GM12874 (cell line): ENCODE results near the gene MYO16.

Experiments used
- TF ChIP-seq, protein P1 (sequence below): IDR thresholded peaks from 2 replicates; pipeline ENCODE4 v1.5.1; 2011; ENCODE audit warnings: low read depth, mild to moderate bottlenecking, control low read depth, low read length, moderate library complexity; ENCODE audit not compliant: insufficient read depth

The MYO16 gene

DNA sequence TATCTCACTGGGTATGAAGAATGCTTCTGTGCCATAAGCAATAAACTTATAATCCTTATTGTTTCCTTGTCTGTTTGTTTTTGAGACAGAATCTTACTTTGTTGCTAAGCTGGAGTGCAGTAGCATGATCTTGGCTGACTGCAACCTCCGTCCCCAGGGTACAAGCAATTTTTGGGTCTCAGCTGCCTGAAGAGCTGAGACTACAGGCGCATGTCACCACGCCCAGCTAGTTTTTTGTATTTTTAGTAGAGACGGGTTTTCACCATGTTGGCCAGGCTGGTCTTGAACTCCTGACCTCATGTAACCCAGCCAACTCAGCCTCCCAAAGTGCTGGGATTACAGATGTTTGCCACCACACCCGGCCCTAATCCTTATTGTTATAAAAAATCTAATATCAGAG lies 112.5 kb downstream of the MYO16 start:
- TF ChIP-seq, protein P1, sequence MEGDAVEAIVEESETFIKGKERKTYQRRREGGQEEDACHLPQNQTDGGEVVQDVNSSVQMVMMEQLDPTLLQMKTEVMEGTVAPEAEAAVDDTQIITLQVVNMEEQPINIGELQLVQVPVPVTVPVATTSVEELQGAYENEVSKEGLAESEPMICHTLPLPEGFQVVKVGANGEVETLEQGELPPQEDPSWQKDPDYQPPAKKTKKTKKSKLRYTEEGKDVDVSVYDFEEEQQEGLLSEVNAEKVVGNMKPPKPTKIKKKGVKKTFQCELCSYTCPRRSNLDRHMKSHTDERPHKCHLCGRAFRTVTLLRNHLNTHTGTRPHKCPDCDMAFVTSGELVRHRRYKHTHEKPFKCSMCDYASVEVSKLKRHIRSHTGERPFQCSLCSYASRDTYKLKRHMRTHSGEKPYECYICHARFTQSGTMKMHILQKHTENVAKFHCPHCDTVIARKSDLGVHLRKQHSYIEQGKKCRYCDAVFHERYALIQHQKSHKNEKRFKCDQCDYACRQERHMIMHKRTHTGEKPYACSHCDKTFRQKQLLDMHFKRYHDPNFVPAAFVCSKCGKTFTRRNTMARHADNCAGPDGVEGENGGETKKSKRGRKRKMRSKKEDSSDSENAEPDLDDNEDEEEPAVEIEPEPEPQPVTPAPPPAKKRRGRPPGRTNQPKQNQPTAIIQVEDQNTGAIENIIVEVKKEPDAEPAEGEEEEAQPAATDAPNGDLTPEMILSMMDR = no peak

DNA sequence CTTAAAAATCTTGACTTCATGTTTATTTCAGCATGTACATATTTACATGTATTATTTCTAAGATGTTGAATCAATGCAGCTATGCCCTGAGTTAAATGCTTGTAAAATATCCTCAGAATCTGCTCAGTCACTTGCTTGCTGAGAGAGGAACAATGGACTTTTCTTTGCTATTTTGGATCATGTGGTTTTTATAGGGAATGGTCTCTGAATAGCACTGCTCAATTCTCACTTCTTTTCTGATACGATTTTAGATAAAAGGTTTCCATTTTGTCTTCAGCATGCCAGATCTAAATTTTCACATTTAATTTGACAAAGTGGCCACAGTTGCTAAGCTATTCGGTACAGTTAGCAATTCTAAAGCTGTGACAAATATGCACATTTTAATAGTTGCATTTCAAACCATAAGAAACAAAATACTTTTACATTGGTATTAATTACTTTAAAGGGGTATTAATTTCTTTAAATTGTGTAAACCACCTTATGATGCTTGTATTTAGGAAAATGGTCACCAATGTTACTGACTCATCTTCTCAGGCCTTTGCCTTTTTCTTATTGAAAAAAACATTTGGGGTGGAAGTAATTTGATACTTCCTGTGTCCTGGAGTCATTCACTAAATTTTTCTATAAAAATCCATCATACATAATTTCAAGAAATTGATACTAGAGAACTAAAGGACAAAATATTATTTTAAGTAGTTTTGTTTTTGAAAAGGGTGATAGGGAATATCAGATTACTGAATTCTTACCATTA lies 113.5 kb downstream of the MYO16 start:
- TF ChIP-seq, protein P1 = no peak

GRCh38 chr13:108743522-108743921 lies 114.1 kb downstream of the MYO16 start:
- TF ChIP-seq, protein P1 = no peak

DNA sequence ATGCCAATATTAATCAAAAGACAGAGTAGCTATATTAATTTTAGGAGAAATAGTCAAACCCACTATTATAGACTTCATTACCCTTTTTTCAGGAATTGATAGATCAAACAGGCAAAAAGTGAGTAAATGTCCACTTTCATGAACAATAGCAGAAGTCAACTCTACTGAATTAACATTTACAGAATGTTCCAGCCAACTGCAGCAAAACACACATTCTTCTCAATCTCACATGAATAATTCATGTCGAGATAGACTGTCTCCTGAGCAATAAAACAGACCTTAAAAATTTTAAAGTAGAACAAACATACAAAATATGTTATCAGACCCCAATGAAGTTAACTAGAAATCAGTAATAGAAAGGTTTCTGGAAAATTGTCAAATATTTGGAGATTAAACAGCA lies 118.4 kb downstream of the MYO16 start:
- TF ChIP-seq, protein P1 = no peak

GRCh38 chr13:108752276-108752675 lies 122.9 kb downstream of the MYO16 start:
- TF ChIP-seq, protein P1 = no peak

DNA sequence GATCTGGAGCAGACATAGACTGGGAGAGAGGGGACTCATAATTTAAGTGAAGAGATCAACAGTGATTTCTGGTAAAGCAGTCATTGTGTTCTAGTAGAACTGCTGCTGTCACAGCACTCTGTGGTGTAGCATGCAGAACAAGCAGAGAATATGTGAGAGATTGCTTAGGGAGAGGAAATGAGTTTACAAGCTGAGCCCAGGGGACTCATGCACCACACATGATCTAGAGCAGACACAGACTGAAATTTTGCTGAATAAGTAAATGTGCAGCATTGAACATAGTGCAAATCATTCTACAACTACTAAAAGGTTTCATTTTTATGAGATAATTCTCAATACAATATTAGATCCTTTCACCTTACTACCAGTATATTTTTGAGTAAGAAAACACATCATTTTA lies 125.7 kb downstream of the MYO16 start:
- TF ChIP-seq, protein P1 = no peak

DNA sequence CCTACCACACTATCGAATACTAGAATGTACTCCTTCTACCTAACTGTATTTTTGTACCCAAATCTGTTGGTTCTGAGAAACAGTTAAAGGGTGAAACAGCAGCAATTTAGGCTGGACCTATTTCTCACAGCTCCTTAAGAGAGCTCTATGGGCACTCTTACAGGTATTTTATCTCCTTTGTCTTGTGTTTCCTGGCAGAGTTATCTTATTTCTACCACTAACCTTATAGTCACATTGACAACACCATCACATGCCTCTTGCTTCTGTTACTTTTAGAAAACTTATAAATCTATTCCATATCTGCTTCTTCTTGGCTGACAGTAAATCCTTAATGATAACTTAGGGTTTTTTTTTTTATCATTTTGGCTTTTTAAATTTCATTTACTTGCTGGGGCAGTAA lies 130.7 kb downstream of the MYO16 start:
- TF ChIP-seq, protein P1 = no peak
